NB4 (cell line): ENCODE data around the gene IQCE.

ENCODE experiments used
- MYC ChIP-seq: IDR thresholded peaks from 2 replicates; pipeline ENCODE4 v1.6.1; 2011; ENCODE audit warnings: low read depth, low read length
- POLR2A ChIP-seq: IDR thresholded peaks from 2 replicates; pipeline ENCODE4 v1.6.1; 2011; ENCODE audit warnings: mild to moderate bottlenecking; ENCODE audit not compliant: insufficient read length; ENCODE audit errors: extremely low read depth
- TF ChIP-seq, protein P1 (sequence below): IDR thresholded peaks from one replicate; pipeline ENCODE4 v1.5.1; 2012; ENCODE audit warnings: low read depth, low read length
- TF ChIP-seq, protein P2 (sequence below): IDR thresholded peaks from 2 replicates; pipeline ENCODE4 v1.6.1; 2011; ENCODE audit warnings: low read depth, low read length

DNA sequence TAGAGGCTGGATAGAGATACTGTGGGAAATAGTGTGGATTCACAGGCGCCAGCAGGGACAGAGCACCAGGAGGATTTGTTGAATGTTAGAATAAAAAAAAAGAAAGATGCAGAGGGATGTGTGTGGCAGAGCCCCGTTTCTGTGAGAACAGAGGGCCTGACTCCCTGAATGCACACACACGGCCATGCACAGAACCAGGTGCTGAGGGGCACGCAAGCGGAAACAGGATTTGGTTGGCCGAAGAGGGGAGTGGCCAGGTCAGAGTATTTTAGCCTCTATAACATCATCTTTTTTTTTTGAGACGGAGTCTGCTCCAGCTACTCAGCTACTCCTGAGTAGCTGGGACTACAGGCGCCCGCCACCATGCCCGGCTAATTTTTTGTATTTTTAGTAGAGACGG, 21.9 kb downstream of the IQCE start:
- TF ChIP-seq, protein P1, sequence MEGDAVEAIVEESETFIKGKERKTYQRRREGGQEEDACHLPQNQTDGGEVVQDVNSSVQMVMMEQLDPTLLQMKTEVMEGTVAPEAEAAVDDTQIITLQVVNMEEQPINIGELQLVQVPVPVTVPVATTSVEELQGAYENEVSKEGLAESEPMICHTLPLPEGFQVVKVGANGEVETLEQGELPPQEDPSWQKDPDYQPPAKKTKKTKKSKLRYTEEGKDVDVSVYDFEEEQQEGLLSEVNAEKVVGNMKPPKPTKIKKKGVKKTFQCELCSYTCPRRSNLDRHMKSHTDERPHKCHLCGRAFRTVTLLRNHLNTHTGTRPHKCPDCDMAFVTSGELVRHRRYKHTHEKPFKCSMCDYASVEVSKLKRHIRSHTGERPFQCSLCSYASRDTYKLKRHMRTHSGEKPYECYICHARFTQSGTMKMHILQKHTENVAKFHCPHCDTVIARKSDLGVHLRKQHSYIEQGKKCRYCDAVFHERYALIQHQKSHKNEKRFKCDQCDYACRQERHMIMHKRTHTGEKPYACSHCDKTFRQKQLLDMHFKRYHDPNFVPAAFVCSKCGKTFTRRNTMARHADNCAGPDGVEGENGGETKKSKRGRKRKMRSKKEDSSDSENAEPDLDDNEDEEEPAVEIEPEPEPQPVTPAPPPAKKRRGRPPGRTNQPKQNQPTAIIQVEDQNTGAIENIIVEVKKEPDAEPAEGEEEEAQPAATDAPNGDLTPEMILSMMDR = no peak
- no peak for TF ChIP-seq POLR2A
- TF ChIP-seq, protein P2, sequence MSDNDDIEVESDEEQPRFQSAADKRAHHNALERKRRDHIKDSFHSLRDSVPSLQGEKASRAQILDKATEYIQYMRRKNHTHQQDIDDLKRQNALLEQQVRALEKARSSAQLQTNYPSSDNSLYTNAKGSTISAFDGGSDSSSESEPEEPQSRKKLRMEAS = no peak
- no peak for TF ChIP-seq MYC
